Measurements from ENCODE around the gene ADGRD1. TPM values are rescaled to one million over a fixed set of nuclear protein-coding genes. Genes with fewer than 3 reads are reported as not detected.

The ADGRD1 gene
- total and polyA plus RNA-seq, 8 donors: 1.4 to 7.3 (median 5.2) TPM

DNA sequence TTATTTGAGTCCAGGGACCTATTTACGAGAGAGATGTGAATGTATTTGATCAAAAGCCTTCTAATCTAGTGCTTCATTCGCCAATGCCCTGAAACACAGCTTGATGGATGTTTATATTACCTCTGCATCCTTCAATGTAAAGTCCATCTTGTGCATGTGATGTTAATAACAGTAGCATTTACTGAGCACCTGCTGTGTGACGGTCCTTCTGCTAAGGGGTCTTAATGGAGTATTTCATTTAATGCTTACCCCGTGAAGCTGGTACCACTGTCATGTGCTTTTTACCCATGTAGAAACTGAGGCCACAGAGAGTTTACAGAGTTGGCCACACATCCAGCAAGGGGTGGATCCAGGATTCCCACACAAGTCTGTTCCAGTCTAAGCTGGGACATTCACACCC lies 237.3 kb downstream of the ADGRD1 start:
- Histone ChIP-seq H3K27ac (no peak overlapping the region), H3K27me3 (no peaks in the 10 kb centered on the region), H3K36me3 (no peaks in the 10 kb centered on the region), H3K9me3 (no peaks in the 10 kb centered on the region), H3K4me1 (no peaks in the 10 kb centered on the region), H3K4me3 (no peak overlapping the region)
- DNase-seq (no peak), FAIRE-seq (no peak), ATAC-seq (no peak)
- intact Hi-C loops (cut with DNase I): no loop called here
- TF ChIP-seq, protein P1, sequence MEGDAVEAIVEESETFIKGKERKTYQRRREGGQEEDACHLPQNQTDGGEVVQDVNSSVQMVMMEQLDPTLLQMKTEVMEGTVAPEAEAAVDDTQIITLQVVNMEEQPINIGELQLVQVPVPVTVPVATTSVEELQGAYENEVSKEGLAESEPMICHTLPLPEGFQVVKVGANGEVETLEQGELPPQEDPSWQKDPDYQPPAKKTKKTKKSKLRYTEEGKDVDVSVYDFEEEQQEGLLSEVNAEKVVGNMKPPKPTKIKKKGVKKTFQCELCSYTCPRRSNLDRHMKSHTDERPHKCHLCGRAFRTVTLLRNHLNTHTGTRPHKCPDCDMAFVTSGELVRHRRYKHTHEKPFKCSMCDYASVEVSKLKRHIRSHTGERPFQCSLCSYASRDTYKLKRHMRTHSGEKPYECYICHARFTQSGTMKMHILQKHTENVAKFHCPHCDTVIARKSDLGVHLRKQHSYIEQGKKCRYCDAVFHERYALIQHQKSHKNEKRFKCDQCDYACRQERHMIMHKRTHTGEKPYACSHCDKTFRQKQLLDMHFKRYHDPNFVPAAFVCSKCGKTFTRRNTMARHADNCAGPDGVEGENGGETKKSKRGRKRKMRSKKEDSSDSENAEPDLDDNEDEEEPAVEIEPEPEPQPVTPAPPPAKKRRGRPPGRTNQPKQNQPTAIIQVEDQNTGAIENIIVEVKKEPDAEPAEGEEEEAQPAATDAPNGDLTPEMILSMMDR (IDR thresholded peaks at IDR 0.05): no peak
- WGBS, 2 donors: 63 to 79% methylated on average over 4 of the region's 4 CpGs

Other genes with a start within 250 kb of the ADGRD1 start
- gene RIMBP2, start 237.6 kb upstream of the ADGRD1 start, total RNA-seq: 1 to 10 TPM; 1.6 to 6.3 (median 3.3) TPM
- gene RIMBP2, start 237.6 kb upstream of the ADGRD1 start, polyA plus RNA-seq: 10 to 100 TPM in 1 of 2 donors, 1 to 10 TPM in 1; 4.3 to 14.9 TPM
- 10 to 100 TPM in 1 of 6 donors, 1 to 10 TPM in 5; 4.8 to 10.8 (median 6.1) TPM for gene STX2, start 114.7 kb upstream of the ADGRD1 start, total RNA-seq
- gene STX2, start 114.7 kb upstream of the ADGRD1 start, polyA plus RNA-seq: 10 to 100 TPM in 1 of 2 donors, 1 to 10 TPM in 1; 7.0 to 16.8 TPM
- gene RAN, start 81.8 kb upstream of the ADGRD1 start, total RNA-seq: 100 to 1,000 TPM in 5 of 6 donors, 10 to 100 TPM in 1; 80.5 to 201 (median 166) TPM
- gene RAN, start 81.8 kb upstream of the ADGRD1 start, polyA plus RNA-seq: 100 to 1,000 TPM in 1 of 2 donors, 10 to 100 TPM in 1; 60.0 to 152 TPM

All from pancreas (tissue), 10 donors.